Transverse colon (tissue), 3 donors: Measurements from ENCODE around the gene RAB12.

ENCODE experiments used
- POLR2A ChIP-seq: fragments of 450-650 bp; IDR thresholded peaks from one replicate; pipeline ENCODE4 v1.6.1; 2016; ENCODE audit warnings: antibody characterized with exemption, mild to moderate bottlenecking, moderate library complexity
- TF ChIP-seq, protein P1 (sequence below), 5 experiments: fragments of 200-600 bp in 3 of 5; fragments of 450-650 bp in 2 of 5; sonication (generic) in 3 of 5; IDR thresholded peaks; 1 replicate in 2 of 5; 2 replicates in 3 of 5; pipeline ENCODE4 v1.5.1; 2016 to 2017; ENCODE audit warnings: antibody characterized with exemption in 5 of 5, inconsistent platforms in 3 of 5, mild to moderate bottlenecking in 2 of 5, moderate library complexity in 1 of 5

DNA sequence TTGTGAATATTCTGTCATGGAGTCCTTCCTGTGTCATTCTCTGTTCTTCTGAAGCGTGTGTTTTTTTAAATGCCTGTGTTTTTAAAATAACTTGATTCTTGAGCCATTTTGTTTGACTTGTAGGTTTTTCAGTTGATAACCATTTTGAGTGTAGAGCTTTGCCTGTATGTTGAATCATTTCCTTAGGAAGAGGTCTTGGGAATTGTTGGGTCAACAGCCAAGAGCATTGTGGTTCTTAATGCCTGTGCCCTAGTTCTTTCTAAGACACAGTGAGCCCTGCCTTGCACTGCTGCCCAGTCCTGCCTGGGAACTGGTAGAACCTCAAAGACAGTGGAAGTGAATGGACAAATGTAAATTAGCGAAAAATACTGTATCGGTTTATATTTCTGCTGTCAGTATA, 25.9 kb downstream of the RAB12 start:
- TF ChIP-seq, protein P1, sequence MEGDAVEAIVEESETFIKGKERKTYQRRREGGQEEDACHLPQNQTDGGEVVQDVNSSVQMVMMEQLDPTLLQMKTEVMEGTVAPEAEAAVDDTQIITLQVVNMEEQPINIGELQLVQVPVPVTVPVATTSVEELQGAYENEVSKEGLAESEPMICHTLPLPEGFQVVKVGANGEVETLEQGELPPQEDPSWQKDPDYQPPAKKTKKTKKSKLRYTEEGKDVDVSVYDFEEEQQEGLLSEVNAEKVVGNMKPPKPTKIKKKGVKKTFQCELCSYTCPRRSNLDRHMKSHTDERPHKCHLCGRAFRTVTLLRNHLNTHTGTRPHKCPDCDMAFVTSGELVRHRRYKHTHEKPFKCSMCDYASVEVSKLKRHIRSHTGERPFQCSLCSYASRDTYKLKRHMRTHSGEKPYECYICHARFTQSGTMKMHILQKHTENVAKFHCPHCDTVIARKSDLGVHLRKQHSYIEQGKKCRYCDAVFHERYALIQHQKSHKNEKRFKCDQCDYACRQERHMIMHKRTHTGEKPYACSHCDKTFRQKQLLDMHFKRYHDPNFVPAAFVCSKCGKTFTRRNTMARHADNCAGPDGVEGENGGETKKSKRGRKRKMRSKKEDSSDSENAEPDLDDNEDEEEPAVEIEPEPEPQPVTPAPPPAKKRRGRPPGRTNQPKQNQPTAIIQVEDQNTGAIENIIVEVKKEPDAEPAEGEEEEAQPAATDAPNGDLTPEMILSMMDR (IDR thresholded peaks at IDR 0.05) = no peak
- TF ChIP-seq POLR2A = no peak
